Measurements from ENCODE around the gene DEK. TPM values are rescaled to one million over a fixed set of nuclear protein-coding genes. Genes with fewer than 3 reads are reported as not detected.

Gene DEK
- total RNA-seq, 4 donors from 2014 or later, result 69.5 to 106 (median 93.0) TPM

DNA sequence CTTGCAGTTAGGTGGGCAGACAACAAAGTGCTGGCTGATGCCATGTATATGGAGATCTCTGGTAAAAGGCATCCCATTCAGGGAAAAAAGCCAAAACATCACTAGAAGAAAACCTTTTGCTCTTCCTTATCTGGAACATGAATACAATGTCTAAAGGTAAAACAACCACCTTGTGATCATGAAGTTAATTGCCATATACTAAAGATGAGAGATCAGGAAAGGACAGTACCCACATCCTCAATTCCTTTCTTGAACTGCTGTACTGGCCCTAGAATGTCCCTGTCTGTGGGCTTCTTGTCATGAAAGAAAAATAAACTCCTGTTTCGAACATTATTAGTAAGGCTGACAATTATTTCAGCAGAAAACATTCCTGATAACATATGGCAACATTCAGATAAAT is 19.3 kb downstream of the DEK start:
- Histone ChIP-seq H3K27me3 (no peaks in the 10 kb centered on the region), H3K27ac (no peak overlapping the region), H3K4me1 (peaks cover 0 to 22% (median 4%) of the 10 kb centered on the region in 3 donors), H3K4me3 (no peak overlapping the region), H3K9me3 (no peaks in the 10 kb centered on the region), H3K36me3 (peaks cover 0 to 79% (median 5%) of the 10 kb centered on the region in 3 donors)
- TF ChIP-seq, protein P1, sequence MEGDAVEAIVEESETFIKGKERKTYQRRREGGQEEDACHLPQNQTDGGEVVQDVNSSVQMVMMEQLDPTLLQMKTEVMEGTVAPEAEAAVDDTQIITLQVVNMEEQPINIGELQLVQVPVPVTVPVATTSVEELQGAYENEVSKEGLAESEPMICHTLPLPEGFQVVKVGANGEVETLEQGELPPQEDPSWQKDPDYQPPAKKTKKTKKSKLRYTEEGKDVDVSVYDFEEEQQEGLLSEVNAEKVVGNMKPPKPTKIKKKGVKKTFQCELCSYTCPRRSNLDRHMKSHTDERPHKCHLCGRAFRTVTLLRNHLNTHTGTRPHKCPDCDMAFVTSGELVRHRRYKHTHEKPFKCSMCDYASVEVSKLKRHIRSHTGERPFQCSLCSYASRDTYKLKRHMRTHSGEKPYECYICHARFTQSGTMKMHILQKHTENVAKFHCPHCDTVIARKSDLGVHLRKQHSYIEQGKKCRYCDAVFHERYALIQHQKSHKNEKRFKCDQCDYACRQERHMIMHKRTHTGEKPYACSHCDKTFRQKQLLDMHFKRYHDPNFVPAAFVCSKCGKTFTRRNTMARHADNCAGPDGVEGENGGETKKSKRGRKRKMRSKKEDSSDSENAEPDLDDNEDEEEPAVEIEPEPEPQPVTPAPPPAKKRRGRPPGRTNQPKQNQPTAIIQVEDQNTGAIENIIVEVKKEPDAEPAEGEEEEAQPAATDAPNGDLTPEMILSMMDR (IDR thresholded peaks at IDR 0.05), result no peak
- TF ChIP-seq POLR2A (IDR thresholded peaks at IDR 0.05), result no peak
- intact Hi-C loops (cut with DNase I), result no loop called here
- DNase-seq, result no peak
- 72 to 83% methylated on average over 1 of the region's 1 CpG for WGBS, 2 donors

DNA sequence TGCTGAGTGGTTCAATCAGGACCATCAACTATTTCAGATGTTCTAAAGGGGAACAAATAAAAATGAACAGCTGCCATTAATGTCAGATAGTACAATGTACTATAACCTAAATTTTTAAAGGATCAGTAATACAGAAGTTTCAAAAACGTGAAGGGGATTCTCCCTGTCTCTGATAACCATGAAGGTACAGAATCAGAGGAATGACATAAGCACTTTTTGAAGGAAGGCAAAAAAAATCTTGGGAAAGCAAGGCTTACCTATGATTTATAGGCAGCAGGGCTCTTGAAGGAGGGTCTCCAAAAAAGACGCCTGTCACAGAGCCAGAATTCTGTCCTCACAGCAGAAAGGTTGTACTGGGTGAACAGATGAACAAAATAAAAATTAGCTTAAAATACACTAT is 20.1 kb downstream of the DEK start:
- Histone ChIP-seq H3K36me3 (peaks cover 0 to 73% (median 2%) of the 10 kb centered on the region in 3 donors), H3K4me3 (no peak overlapping the region)
- no peak for TF ChIP-seq POLR2A (IDR thresholded peaks at IDR 0.05)
- TF ChIP-seq, protein P1 (IDR thresholded peaks at IDR 0.05), result no peak

DNA sequence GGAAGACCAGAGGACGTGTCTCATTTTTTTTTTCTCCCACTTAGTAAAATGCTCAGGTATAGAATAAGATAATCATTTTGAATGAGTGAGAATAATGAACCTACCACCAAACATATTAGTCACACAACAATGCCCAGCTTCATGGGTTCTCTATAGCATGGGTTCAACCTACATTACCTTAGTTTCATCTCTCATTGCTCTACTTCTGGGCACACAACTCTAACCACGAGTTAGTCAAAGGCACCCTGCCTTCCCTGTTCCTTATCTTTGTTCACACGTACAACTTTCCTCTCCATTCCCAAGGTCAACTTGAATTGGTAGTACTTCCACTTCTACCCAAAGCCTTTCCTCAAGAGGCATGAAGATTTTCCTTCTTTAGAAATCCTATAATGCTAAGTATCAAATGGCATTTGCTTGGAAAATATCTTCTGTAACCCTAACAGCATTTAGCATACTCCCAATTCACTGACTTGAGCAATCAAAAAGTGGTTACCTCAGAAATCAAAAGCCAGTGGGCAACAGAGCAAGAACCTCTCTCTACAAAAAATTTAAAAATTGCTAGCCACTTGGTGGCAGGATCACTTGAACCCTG is 20.9 kb downstream of the DEK start:
- Histone ChIP-seq H3K9me3 (no peaks in the 10 kb centered on the region), H3K27me3 (no peaks in the 10 kb centered on the region), H3K4me3 (no peak overlapping the region), H3K36me3 (peaks cover 0 to 73% (median 0%) of the 10 kb centered on the region in 3 donors), H3K27ac (no peak overlapping the region), H3K4me1 (peaks cover 0 to 22% (median 4%) of the 10 kb centered on the region in 3 donors)
- 75 to 81% methylated on average over 3 of the region's 3 CpGs for WGBS, 2 donors
- intact Hi-C loops (cut with DNase I), result no loop called here
- no peak for DNase-seq
- TF ChIP-seq, protein P1 (IDR thresholded peaks at IDR 0.05), result no peak

More for the DNA sequence above, 20.1 kb downstream of the DEK start:
- Histone ChIP-seq H3K27ac (no peak overlapping the region), H3K9me3 (no peaks in the 10 kb centered on the region), H3K4me1 (peaks cover 0 to 22% (median 4%) of the 10 kb centered on the region in 3 donors), H3K27me3 (no peaks in the 10 kb centered on the region)
- WGBS, 2 donors, result 78 to 85% methylated on average over 2 of the region's 2 CpGs
- no peak for DNase-seq
- intact Hi-C loops (cut with DNase I), result no loop called here

DNA sequence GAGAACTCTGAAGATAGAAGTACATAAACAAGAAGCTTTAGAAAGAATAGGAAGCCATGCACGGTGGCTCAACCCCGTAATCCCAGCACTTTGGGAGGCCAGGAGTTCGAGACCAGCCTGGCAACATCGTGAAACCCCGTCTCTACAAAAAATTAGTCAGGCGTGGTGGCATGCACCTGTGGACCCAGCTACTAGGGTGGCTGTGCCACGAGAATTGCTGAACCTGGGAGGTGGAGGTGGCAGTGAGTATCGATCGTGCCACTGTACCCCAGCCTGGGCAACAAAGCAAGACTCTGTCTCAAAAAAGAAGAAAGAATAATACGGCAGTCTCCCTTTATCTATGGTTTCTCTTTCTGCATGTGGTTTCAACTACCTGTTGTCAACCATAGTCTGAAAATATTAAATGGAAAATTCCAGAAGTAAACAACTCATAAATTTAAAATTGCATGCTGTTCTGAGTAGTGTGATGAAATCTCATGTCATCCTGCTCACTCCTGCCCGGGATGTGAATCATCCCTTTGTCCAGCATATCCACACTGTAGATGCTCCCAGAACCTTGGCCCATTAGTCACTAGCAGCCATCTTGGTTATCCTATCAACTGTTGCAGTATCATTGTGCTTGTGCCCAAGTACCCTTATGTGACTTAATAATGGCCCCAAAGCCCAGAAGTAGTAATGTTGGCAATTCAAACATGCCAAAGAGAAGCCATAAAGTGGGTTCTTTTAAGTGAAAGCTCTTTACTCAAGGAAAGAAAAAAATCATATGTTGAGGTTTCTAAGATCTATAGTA is 22.1 kb downstream of the DEK start:
- TF ChIP-seq, protein P1 (IDR thresholded peaks at IDR 0.05), result no peak
- no peak for TF ChIP-seq POLR2A (IDR thresholded peaks at IDR 0.05)
- Histone ChIP-seq H3K9me3 (no peaks in the 10 kb centered on the region), H3K27ac (peak overlapping the region in 1 of 4 donors; percentile 40), H3K27me3 (no peaks in the 10 kb centered on the region), H3K4me1 (peaks cover 0 to 22% (median 4%) of the 10 kb centered on the region in 3 donors), H3K4me3 (no peak overlapping the region), H3K36me3 (peaks cover 0 to 73% (median 0%) of the 10 kb centered on the region in 3 donors)
- no peak for DNase-seq
- 83 to 84% methylated on average over 11 of the region's 11 CpGs for WGBS, 2 donors
- intact Hi-C loops (cut with DNase I), result no loop called here
